Measurements from ENCODE around the gene SECISBP2L. TPM values are rescaled to one million over a fixed set of nuclear protein-coding genes. Genes with fewer than 3 reads are reported as not detected.

SECISBP2L gene
- total RNA-seq, 1 experiment from 2014 or later, result 40.5 TPM

DNA sequence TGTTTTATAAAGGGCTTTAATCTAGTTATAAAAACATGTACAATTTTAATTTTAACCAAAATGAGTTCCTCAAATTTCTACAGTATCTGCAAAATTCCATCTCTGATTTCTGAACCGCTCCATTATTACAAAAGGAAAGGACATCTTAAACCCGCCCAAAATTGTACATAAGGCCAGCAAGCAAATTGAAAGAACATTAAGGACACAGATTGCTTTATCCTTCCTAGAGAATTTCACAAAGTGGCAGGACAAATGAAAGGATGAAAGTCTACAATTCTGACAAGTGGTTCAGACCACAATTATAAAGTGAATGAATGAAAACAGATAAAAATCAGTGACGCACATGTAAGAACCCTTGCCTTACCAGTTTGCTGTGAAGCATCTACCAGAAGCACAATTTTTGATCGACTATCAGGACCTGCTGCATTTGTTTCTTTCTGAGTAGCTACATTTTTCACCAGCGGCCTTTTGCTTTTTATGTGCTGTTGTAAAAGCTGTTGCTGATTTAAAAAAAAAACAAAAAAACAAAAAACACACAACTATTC, 13.6 kb downstream of the SECISBP2L start:
- H3K9me3 ChIP-seq (ENCODE audit: control insufficient read depth, insufficient read depth, low read depth, low read length), result no peaks in the 10 kb centered on the region
- in situ Hi-C loops (cut with HindIII; ENCODE audit: low pct_unique_long_range_greater_than_20kb, low sequenced_read_pairs), result no loop called here
- H3K36me3 ChIP-seq (ENCODE audit: control insufficient read depth, insufficient read depth, low read length), result 0 out of 2 replicates have a peak, but pooled peaks cover 3% of the 10 kb centered on the region
- H3K27me3 ChIP-seq (ENCODE audit: control insufficient read depth, insufficient read depth, low read length), result no peaks in the 10 kb centered on the region
- TF ChIP-seq SIN3A (IDR thresholded peaks at IDR 0.05; ENCODE audit: borderline replicate concordance, insufficient read depth, low read depth, low read length) (no peak), POLR2AphosphoS5 (IDR thresholded peaks at IDR 0.05; ENCODE audit: low read depth, low read length) (no peak), REST (IDR thresholded peaks at IDR 0.05; ENCODE audit: insufficient read depth in 1 of 2, low read depth in 2 of 2, low read length in 1 of 2) (no peak), TCF7L2 (IDR thresholded peaks at IDR 0.05; ENCODE audit: low read depth, low read length) (no peak)
- TF ChIP-seq, protein P1, sequence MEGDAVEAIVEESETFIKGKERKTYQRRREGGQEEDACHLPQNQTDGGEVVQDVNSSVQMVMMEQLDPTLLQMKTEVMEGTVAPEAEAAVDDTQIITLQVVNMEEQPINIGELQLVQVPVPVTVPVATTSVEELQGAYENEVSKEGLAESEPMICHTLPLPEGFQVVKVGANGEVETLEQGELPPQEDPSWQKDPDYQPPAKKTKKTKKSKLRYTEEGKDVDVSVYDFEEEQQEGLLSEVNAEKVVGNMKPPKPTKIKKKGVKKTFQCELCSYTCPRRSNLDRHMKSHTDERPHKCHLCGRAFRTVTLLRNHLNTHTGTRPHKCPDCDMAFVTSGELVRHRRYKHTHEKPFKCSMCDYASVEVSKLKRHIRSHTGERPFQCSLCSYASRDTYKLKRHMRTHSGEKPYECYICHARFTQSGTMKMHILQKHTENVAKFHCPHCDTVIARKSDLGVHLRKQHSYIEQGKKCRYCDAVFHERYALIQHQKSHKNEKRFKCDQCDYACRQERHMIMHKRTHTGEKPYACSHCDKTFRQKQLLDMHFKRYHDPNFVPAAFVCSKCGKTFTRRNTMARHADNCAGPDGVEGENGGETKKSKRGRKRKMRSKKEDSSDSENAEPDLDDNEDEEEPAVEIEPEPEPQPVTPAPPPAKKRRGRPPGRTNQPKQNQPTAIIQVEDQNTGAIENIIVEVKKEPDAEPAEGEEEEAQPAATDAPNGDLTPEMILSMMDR (IDR thresholded peaks at IDR 0.05), result no peak
- H3K4me3 ChIP-seq (ENCODE audit: low read depth in 2 of 2, low read length in 2 of 2), result no peak overlapping the region
- ATAC-seq, result no peak
- DNase-seq (ENCODE audit: low read depth, low spot score), result no peak
- CTCF ChIA-PET, result no interaction called here
- intact Hi-C loops (cut with micrococcal nuclease; ENCODE audit: unreplicated experiment), result no loop called here
- POLR2A ChIA-PET, result no interaction called here
- BruUV-seq (replicated peaks), result no TSS peak
- no peak overlapping the region for H3K27ac ChIP-seq (ENCODE audit: low read length)
- no peaks in the 10 kb centered on the region for H3K4me1 ChIP-seq (ENCODE audit: control insufficient read depth, insufficient read depth, low read length)

DNA sequence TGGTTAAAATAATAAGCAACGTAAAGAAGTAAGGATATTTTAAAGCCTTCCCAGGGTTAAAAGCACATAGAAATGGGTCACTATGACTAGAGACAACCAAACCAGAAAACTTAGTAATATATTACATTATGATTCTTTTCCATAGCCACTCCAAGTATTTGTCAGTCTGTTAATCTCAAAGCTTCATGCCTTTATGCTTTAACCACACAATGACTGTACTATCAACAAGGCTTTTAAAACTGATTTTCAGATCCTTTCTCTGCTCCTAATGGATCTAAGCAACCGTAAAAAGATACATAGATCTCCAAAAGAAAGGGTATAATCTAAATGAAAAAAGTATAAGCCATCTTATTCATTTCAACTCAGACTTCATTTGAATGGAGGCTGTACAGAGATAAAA, 14.4 kb downstream of the SECISBP2L start:
- in situ Hi-C loops (cut with HindIII; ENCODE audit: low pct_unique_long_range_greater_than_20kb, low sequenced_read_pairs) (no loop called here), intact Hi-C loops (cut with micrococcal nuclease; ENCODE audit: unreplicated experiment) (no loop called here)
- no peak overlapping the region for H3K4me3 ChIP-seq (ENCODE audit: low read depth in 2 of 2, low read length in 2 of 2)
- no peaks in the 10 kb centered on the region for H3K27me3 ChIP-seq (ENCODE audit: control insufficient read depth, insufficient read depth, low read length)
- no TSS peak for BruUV-seq (replicated peaks)
- no peaks in the 10 kb centered on the region for H3K9me3 ChIP-seq (ENCODE audit: control insufficient read depth, insufficient read depth, low read depth, low read length)
- no peaks in the 10 kb centered on the region for H3K4me1 ChIP-seq (ENCODE audit: control insufficient read depth, insufficient read depth, low read length)
- ChIA-PET POLR2A (no interaction called here), CTCF (interaction anchor here (0.6 kb wide), 1 partner anchor 743 kb away, joined by 4 read pairs; no protein-coding TSS in a partner anchor)
- no peak for TF ChIP-seq REST (IDR thresholded peaks at IDR 0.05; ENCODE audit: insufficient read depth in 1 of 2, low read depth in 2 of 2, low read length in 1 of 2)
- TF ChIP-seq, protein P1 (IDR thresholded peaks at IDR 0.05), result no peak
- no peak for TF ChIP-seq POLR2AphosphoS5 (IDR thresholded peaks at IDR 0.05; ENCODE audit: low read depth, low read length)
- TF ChIP-seq TCF7L2 (IDR thresholded peaks at IDR 0.05; ENCODE audit: low read depth, low read length), result no peak
- ATAC-seq (no peak), DNase-seq (ENCODE audit: low read depth, low spot score) (no peak)
- H3K36me3 ChIP-seq (ENCODE audit: control insufficient read depth, insufficient read depth, low read length), result 0 out of 2 replicates have a peak, but pooled peaks cover 3% of the 10 kb centered on the region
- no peak overlapping the region for H3K27ac ChIP-seq (ENCODE audit: low read length)
